ENCODE measurements around the gene NRG3.

DNA sequence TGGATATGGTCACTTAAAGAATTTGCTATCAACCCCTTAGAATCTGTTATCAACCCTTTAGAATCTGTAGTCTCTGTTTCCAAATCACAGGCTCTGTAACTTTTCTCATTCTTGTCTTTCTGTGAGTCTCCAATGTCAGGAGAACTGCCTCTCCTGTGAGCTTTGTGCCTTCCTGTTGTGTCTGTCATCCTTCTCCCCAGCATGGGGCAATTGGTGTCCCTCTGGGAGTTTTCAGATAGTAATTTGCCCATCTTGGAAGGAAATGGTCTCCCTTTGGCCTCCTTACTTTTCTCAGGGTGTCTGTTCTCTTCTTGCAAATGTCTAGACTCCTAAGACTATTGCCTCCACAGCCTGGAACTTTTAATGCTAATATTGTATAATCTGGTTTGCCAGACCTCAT lies 521.9 kb downstream of the NRG3 start:
- TF ChIP-seq CTCF (IDR thresholded peaks at IDR 0.05) (no peak), POLR2A (IDR thresholded peaks at IDR 0.05) (no peak), EP300 (IDR thresholded peaks at IDR 0.05) (no peak)

Measured in tibial nerve (tissue), 4 donors.